HepG2 (cell line): Measurements from ENCODE around the gene ASIC5. TPM values are rescaled to one million over a fixed set of nuclear protein-coding genes. Genes with fewer than 3 reads are reported as not detected.
A peak's percentile ranks its signal among the peaks of the same experiment; 100 is the strongest.
"Not testable (repeated sequence)": the region's sequence is repeated elsewhere in the genome, so short reads cannot be mapped to it uniquely, and the experiment has no call there.

Experiments used
- ATAC-seq: fragments of 200-7000 bp; cut with Tn5 transposase; 3 replicates; pipeline ENCODE4 v1.9.1; 2020; ENCODE audit warnings: mild to moderate bottlenecking, moderate library complexity
- BruUV-seq: library from RNA; stranded (reverse); fragments of 400-500 nt; replicated peaks from 2 replicates; lab custom pipeline; 2021; lab: Mats Ljungman, UMichigan
- CTCF ChIA-PET: fragments of 300-600 bp; formaldehyde crosslinking; extraction: SDS; loops from one replicate; lab custom pipeline; 2021; ENCODE audit warnings: low total read pairs, inconsistent platforms, low intra/inter-chr PET ratio; lab: Yijun Ruan, JAX
- POLR2A ChIA-PET: fragments of 350-600 bp; sonication (Branson Sonifier 250); formaldehyde crosslinking; loops from one replicate; lab custom pipeline; 2020; ENCODE audit warnings: antibody characterized with exemption, inconsistent platforms; lab: Yijun Ruan, JAX
- DNase-seq: peaks from one replicate; pipeline ENCODE4 v3.0.0-alpha.2; 2015; ENCODE audit warnings: low spot score
- FAIRE-seq: peaks from 3 replicates; lab custom pipeline; 2011; peaks lifted over from hg19 to GRCh38; lab: Jason Lieb, UNC
- H2AFZ ChIP-seq: one replicate; pipeline ENCODE4 v1.6.1; 2011; ENCODE audit warnings: low read length, inconsistent platforms
- H3K27ac ChIP-seq: fragments of 300-600 bp; 3 replicates; pipeline ENCODE4 v1.8.0; 2011; ENCODE audit warnings: mixed run types, mild to moderate bottlenecking, mixed read lengths, low read length, inconsistent platforms; ENCODE audit not compliant: insufficient read depth; ENCODE audit errors: extremely low read length
- H3K27me3 ChIP-seq, 2 experiments: fragments of 200-600 bp in 1 of 2; 2 replicates in 1 of 2; 3 replicates in 1 of 2; pipeline versions ENCODE4 v1.6.0 to v1.8.0; 2011; ENCODE audit warnings: low read length in 2 of 2, mild to moderate bottlenecking in 2 of 2, moderate library complexity in 2 of 2, inconsistent platforms in 1 of 2; ENCODE audit not compliant: insufficient read depth in 2 of 2, control insufficient read depth in 1 of 2
- H3K36me3 ChIP-seq, 2 experiments: fragments of 200-600 bp in 1 of 2; replicated peaks in 1 of 2; 2 replicates in 1 of 2; 3 replicates in 1 of 2; pipeline versions ENCODE4 v1.5.1 to v1.8.0; 2011; ENCODE audit warnings: low read length in 2 of 2, inconsistent platforms in 1 of 2; ENCODE audit not compliant: insufficient read depth in 2 of 2, control insufficient read depth in 1 of 2
- H3K4me1 ChIP-seq: 2 replicates; pipeline ENCODE4 v1.5.1; 2012; ENCODE audit warnings: low read length, inconsistent platforms; ENCODE audit not compliant: insufficient read depth
- H3K4me2 ChIP-seq: 2 replicates; pipeline ENCODE4 v1.6.0; 2011; ENCODE audit warnings: low read depth, low read length, inconsistent platforms
- H3K4me3 ChIP-seq, 3 experiments: fragments of 200-600 bp in 1 of 3; sonication (generic), shearing (Covaris generic) in 1 of 3; replicated peaks in 1 of 3; 2 replicates each; pipeline ENCODE4 v1.5.1; 2011 to 2016; ENCODE audit warnings: low read length in 3 of 3, inconsistent platforms in 2 of 3, low read depth in 2 of 3, mild to moderate bottlenecking in 2 of 3, control low read depth in 1 of 3, mixed read lengths in 1 of 3; ENCODE audit not compliant: insufficient read depth in 1 of 3
- H3K79me2 ChIP-seq: one replicate; pipeline ENCODE4 v1.6.1; 2011; ENCODE audit warnings: low read length, inconsistent platforms; ENCODE audit not compliant: insufficient read depth
- H3K9ac ChIP-seq: 2 replicates; pipeline ENCODE4 v1.6.0; 2011; ENCODE audit warnings: mild to moderate bottlenecking, low read depth, low read length, inconsistent platforms; ENCODE audit not compliant: insufficient read depth
- H3K9me3 ChIP-seq: 2 replicates; pipeline ENCODE4 v1.5.1; 2012; ENCODE audit warnings: mild to moderate bottlenecking, low read length
- H4K20me1 ChIP-seq: 2 replicates; pipeline ENCODE4 v1.6.0; 2011; ENCODE audit warnings: inconsistent platforms, mild to moderate bottlenecking, low read length, moderate library complexity; ENCODE audit not compliant: insufficient read depth
- DPF2 ChIP-seq: sonication (generic); formaldehyde crosslinking; IDR thresholded peaks from 2 replicates; pipeline ENCODE4 v1.4.0; 2020; ENCODE audit warnings: mild to moderate bottlenecking, low read depth, missing genetic modification reagents, borderline replicate concordance
- MAFF ChIP-seq: IDR thresholded peaks from 2 replicates; pipeline ENCODE4 v1.6.1; 2011; ENCODE audit warnings: low read depth, low read length, improper control_type of control experiment
- MAFK ChIP-seq, 2 experiments: IDR thresholded peaks in 1 of 2; conservative IDR thresholded peaks in 1 of 2; 2 replicates each; pipeline ENCODE4 v1.6.1; 2011; ENCODE audit warnings: improper control_type of control experiment in 2 of 2, low read length in 2 of 2
- RARG ChIP-seq: sonication (generic); formaldehyde crosslinking; IDR thresholded peaks from 2 replicates; pipeline ENCODE4 v1.4.0; 2020; ENCODE audit warnings: low read depth, mild to moderate bottlenecking, missing genetic modification reagents
- SMC3 ChIP-seq: IDR thresholded peaks from 2 replicates; pipeline ENCODE4 v1.6.1; 2011; ENCODE audit warnings: low read length, improper control_type of control experiment
- ZNF446 ChIP-seq: sonication (generic); formaldehyde crosslinking; IDR thresholded peaks from 2 replicates; pipeline ENCODE4 v1.5.0; 2020; ENCODE audit warnings: mild to moderate bottlenecking, missing genetic modification reagents
- ZNF589 ChIP-seq: sonication (generic); formaldehyde crosslinking; conservative IDR thresholded peaks from 2 replicates; pipeline ENCODE4 v1.8.0; 2022; ENCODE audit warnings: mild to moderate bottlenecking, moderate library complexity, missing genetic modification reagents
- WGBS: methylation state at CpG from one replicate; pipeline ENCODE4 v1.1.6; 2017; ENCODE audit warnings: low lambda C conversion rate; 5-methylcytosine and 5-hydroxymethylcytosine counted together
- in situ Hi-C: cut with HindIII; loops from 2 replicates; pipeline ENCODE4 v1.10.0; 2017; ENCODE audit warnings: low pct_unique_long_range_greater_than_20kb; ENCODE audit not compliant: extremely low pct_ligation_motif_present
- intact Hi-C: fragments of 100-400 bp; cut with micrococcal nuclease; formaldehyde crosslinking; loops from one replicate; pipeline ENCODE4 v1.10.0; 2022; ENCODE audit not compliant: unreplicated experiment
- polyA plus RNA-seq, 8 experiments: library from polyadenylated mRNA; depleted of rRNA in 3 of 8; stranded (reverse) in 7 of 8; unstranded in 1 of 8; fragments of >200 nt; fragmentation: Illumina TruSeq in 4 of 8; extraction: Trizol in 4 of 8; gene quantifications; 2 replicates each; pipeline versions ENCODE4 v1.2.1 to v1.2.3, GENCODE V29; 2011 to 2016; ENCODE audit warnings: low read depth in 4 of 8, missing spikeins in 1 of 8, mixed read lengths in 1 of 8; ENCODE audit not compliant: insufficient read depth in 1 of 8
- total RNA-seq, 5 experiments: library from RNA; depleted of rRNA; stranded (reverse); fragments of >200 nt; fragmentation: Illumina TruSeq; extraction: Trizol; gene quantifications; 2 replicates each; pipeline ENCODE4 v1.2.3, GENCODE V29; 2016; ENCODE audit warnings: low read depth in 1 of 5

The ASIC5 gene
- total and polyA plus RNA-seq, 2 of the 13 experiments (the other 11 are each of a cell fraction or from before 2014, with no cell fraction given) = not detected

DNA sequence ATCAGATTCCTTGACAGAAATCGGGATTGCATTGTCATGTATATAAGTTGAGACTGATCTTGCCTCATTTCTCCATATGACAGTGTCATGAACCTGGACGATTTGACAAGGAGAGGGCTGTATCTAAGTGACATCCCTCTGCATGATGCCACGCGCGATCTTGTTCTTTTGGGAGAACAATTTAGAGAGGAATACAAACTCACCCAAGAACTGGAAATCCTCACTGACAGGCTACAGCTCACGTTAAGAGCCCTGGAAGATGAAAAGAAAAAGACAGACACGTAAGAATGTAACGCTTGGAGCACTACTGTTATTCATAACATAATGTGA, 66.3 kb downstream of the ASIC5 start:
- in situ Hi-C loops = loop anchor here (25.0 kb wide), 1 partner anchor 362 kb away; no protein-coding TSS in a partner anchor
- H3K79me2 ChIP-seq = no peaks in the 10 kb centered on the region
- DNase-seq (no peak), ATAC-seq (no peak), FAIRE-seq (no peak)
- TF ChIP-seq SMC3 (no peak), ZNF446 (no peak), RARG (CRISPR knock-in tag) (no peak), ZNF589 (CRISPR knock-in tag) (no peak)
- no peaks in the 10 kb centered on the region for H4K20me1 ChIP-seq
- H3K9ac ChIP-seq = no peak overlapping the region
- WGBS = 59% methylated on average over 8 of the region's 8 CpGs
- CTCF ChIA-PET = no interaction called here
- BruUV-seq = no TSS peak
- no peaks in the 10 kb centered on the region for H3K9me3 ChIP-seq
- no peak overlapping the region for H3K27ac ChIP-seq
- no peaks in the 10 kb centered on the region for H3K36me3 ChIP-seq
- H3K27me3 ChIP-seq = no peaks in the 10 kb centered on the region
- POLR2A ChIA-PET = no interaction called here
- no peaks in the 10 kb centered on the region for H3K4me1 ChIP-seq
- no peak overlapping the region for H3K4me3 ChIP-seq
- intact Hi-C loops = no loop called here
- no peak overlapping the region for H2AFZ ChIP-seq
- H3K4me2 ChIP-seq = no peak overlapping the region

DNA sequence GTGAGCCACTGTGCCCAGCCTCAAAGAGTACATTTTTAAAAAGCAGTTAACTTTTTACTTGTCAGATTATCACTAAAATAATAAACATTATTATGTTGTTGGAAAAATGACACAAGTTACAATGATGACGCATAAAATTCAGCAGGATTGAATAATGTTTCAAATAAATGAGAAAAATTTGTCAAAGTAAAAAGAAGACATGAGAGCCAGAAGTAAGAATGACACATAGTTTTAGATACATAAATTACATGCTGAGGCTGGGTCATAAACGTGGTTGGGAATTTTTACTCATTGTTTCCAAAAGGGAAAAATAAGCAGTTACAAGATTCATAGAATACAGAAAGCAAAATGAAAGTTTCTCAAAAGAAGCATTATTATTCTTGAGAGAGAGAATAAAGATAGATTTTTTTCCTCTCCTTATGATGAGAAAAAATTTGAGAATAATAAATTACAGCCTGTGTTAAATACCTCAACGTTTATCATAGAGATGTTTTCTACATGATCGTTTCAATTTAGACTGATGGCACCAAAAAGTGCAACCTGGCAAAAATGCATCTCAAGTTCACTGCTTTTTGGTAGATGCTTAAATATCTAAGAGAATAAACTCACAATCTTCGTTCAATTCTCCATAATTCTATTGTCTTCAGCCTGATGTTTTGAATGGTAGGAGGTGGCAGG, 66.8 kb downstream of the ASIC5 start:
- TF ChIP-seq DPF2 (CRISPR knock-in tag) = no peak
- TF ChIP-seq MAFF = peak; percentile 74
- peak; percentile 67 to 75; a peak in 3 of 4 replicates for TF ChIP-seq MAFK (conservative IDR thresholded peaks at IDR 0.05 in 1 of 2, IDR thresholded peaks at IDR 0.05 in 1 of 2; ENCODE audit: low read length in 2 of 2)
- CTCF ChIA-PET = no interaction called here
- Histone ChIP-seq H4K20me1 (no peaks in the 10 kb centered on the region), H3K27ac (no peak overlapping the region), H3K36me3 (no peaks in the 10 kb centered on the region), H2AFZ (no peak overlapping the region), H3K9ac (no peak overlapping the region), H3K9me3 (no peaks in the 10 kb centered on the region), H3K4me1 (no peaks in the 10 kb centered on the region), H3K27me3 (no peaks in the 10 kb centered on the region), H3K4me3 (no peak overlapping the region), H3K4me2 (no peak overlapping the region), H3K79me2 (no peaks in the 10 kb centered on the region)
- no TSS peak for BruUV-seq
- ATAC-seq (no peak), FAIRE-seq (no peak), DNase-seq (no peak)
- in situ Hi-C loops = loop anchor here (25.0 kb wide), 1 partner anchor 362 kb away; no protein-coding TSS in a partner anchor
- POLR2A ChIA-PET = no interaction called here
- 22% methylated on average over 5 of the region's 5 CpGs for WGBS
- intact Hi-C loops = no loop called here

- FAIRE-seq, DNase-seq, POLR2A ChIA-PET, H3K9me3 ChIP-seq, H3K79me2 ChIP-seq, BruUV-seq, H3K27me3 ChIP-seq, H3K9ac ChIP-seq, H3K4me3 ChIP-seq, H2AFZ ChIP-seq, H3K4me2 ChIP-seq, H3K4me1 ChIP-seq, H4K20me1 ChIP-seq, CTCF ChIA-PET, H3K36me3 ChIP-seq, H3K27ac ChIP-seq, intact Hi-C loops, ATAC-seq: not testable (repeated sequence)
- WGBS = 1% methylated on average over 4 of the region's 4 CpGs
- in situ Hi-C loops = loop anchor here (25.0 kb wide), 1 partner anchor 360 kb away; no protein-coding TSS in a partner anchor
Observed at GRCh38 chr4:155797581-155797980, 68.5 kb downstream of the ASIC5 start.
